ENCODE data around the gene LHCGR. TPM values are rescaled to one million over a fixed set of nuclear protein-coding genes. Genes with fewer than 3 reads are reported as not detected.

The LHCGR gene
- total RNA-seq, 4 donors from 2014 or later = 0.20 to 2.2 (median 1.5) TPM

GRCh38 chr2:48760826-48761225 lies 5.3 kb upstream of the LHCGR start:
- TF ChIP-seq, protein P1, sequence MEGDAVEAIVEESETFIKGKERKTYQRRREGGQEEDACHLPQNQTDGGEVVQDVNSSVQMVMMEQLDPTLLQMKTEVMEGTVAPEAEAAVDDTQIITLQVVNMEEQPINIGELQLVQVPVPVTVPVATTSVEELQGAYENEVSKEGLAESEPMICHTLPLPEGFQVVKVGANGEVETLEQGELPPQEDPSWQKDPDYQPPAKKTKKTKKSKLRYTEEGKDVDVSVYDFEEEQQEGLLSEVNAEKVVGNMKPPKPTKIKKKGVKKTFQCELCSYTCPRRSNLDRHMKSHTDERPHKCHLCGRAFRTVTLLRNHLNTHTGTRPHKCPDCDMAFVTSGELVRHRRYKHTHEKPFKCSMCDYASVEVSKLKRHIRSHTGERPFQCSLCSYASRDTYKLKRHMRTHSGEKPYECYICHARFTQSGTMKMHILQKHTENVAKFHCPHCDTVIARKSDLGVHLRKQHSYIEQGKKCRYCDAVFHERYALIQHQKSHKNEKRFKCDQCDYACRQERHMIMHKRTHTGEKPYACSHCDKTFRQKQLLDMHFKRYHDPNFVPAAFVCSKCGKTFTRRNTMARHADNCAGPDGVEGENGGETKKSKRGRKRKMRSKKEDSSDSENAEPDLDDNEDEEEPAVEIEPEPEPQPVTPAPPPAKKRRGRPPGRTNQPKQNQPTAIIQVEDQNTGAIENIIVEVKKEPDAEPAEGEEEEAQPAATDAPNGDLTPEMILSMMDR (IDR thresholded peaks at IDR 0.05) = no peak
- TF ChIP-seq POLR2AphosphoS5 (IDR thresholded peaks at IDR 0.05) (no peak), EP300 (IDR thresholded peaks at IDR 0.05) (no peak), POLR2A (IDR thresholded peaks at IDR 0.05) (no peak)
- ATAC-seq = no peak
- H3K36me3 ChIP-seq = no peaks in the 10 kb centered on the region
- H3K27ac ChIP-seq = no peak overlapping the region
- WGBS, 2 donors (ENCODE audit: low coverage in 1 of 2) = 57 to 64% methylated on average over 1 to 3 of the region's 3 CpGs
- H3K27me3 ChIP-seq = no peaks in the 10 kb centered on the region
- H3K9me3 ChIP-seq = peaks cover 0 to 12% (median 0%) of the 10 kb centered on the region in 3 donors
- peaks cover 0 to 1% (median 0%) of the 10 kb centered on the region in 3 donors for H3K4me1 ChIP-seq
- no peak overlapping the region for H3K4me3 ChIP-seq

DNA sequence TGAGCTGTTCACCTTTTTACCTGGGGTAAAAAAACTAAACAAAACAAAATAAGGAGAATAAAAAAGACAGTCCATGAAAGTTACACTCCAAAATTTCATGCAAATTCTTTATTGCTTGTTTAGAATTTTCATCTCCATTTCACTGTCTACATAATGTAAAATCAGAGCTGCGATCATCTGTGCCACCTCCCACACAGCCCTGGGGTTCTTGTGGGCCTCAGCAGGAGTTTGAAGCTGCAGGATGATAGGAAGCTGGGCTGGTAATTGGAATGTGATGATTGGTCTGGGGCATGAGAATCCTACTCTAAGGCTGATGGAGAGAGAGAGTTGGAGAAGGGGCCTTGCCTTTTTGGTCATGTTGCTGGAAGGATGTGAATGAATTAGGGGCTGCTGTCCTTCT lies 4.2 kb upstream of the LHCGR start:
- ATAC-seq = no peak
- TF ChIP-seq EP300 (IDR thresholded peaks at IDR 0.05) (no peak), POLR2AphosphoS5 (IDR thresholded peaks at IDR 0.05) (no peak), POLR2A (IDR thresholded peaks at IDR 0.05) (no peak)
- TF ChIP-seq, protein P1 (IDR thresholded peaks at IDR 0.05) = no peak
- H3K4me1 ChIP-seq = peaks cover 0 to 13% (median 7%) of the 10 kb centered on the region in 3 donors
- no peaks in the 10 kb centered on the region for H3K36me3 ChIP-seq
- no peak overlapping the region for H3K4me3 ChIP-seq
- no peak overlapping the region for H3K27ac ChIP-seq
- peaks cover 0 to 12% (median 0%) of the 10 kb centered on the region in 3 donors for H3K9me3 ChIP-seq
- 91% methylated on average over 1 of the region's 1 CpG; no CpG with 5 or more reads in 1 of the 2 donors for WGBS, 2 donors (ENCODE audit: low coverage in 1 of 2)
- H3K27me3 ChIP-seq = peaks cover 6% of the 10 kb centered on the region

DNA sequence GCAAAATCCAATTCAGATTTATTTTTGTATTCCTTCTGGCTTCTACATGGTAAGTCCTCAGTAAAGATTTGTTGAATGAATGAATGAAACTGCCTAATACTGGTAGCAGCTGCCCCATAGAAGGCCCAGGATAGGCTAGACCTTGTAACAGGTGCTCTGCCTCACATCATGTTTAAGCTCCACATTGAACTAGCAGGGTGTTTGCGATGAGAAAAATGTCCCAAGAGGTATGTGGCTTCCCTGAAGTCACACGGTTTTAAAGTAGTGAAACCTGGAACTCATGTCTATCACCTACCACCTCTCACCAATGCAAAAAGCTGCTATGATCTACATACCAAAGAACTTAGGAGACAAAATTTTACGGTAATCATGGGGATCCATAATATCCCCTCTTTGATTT lies 765 bp upstream of the LHCGR start:
- 54 to 63% methylated on average over 3 of the region's 3 CpGs for WGBS, 2 donors (ENCODE audit: low coverage in 1 of 2)
- no peaks in the 10 kb centered on the region for H3K36me3 ChIP-seq
- H3K27me3 ChIP-seq = peaks cover 6% of the 10 kb centered on the region
- no peak for ATAC-seq
- TF ChIP-seq POLR2A (IDR thresholded peaks at IDR 0.05) (no peak), EP300 (IDR thresholded peaks at IDR 0.05) (no peak), POLR2AphosphoS5 (IDR thresholded peaks at IDR 0.05) (no peak)
- TF ChIP-seq, protein P1 (IDR thresholded peaks at IDR 0.05) = no peak
- H3K9me3 ChIP-seq = no peaks in the 10 kb centered on the region
- no peak overlapping the region for H3K4me3 ChIP-seq
- peak overlapping the region in 1 of 4 donors; percentile 74 for H3K27ac ChIP-seq
- peaks cover 0 to 14% (median 7%) of the 10 kb centered on the region in 3 donors for H3K4me1 ChIP-seq

GRCh38 chr2:48754874-48755273 lies 650 bp downstream of the LHCGR start:
- ATAC-seq = peak; percentile 26
- TF ChIP-seq, protein P1 (IDR thresholded peaks at IDR 0.05) = no peak
- TF ChIP-seq POLR2A (IDR thresholded peaks at IDR 0.05) (no peak), EP300 (IDR thresholded peaks at IDR 0.05) (no peak), POLR2AphosphoS5 (IDR thresholded peaks at IDR 0.05) (no peak)
- Histone ChIP-seq H3K27me3 (peaks cover 6% of the 10 kb centered on the region), H3K27ac (peak overlapping the region in 2 of 4 donors; percentile 29 to 74), H3K4me3 (peak overlapping the region in 1 of 2 donors; percentile 49), H3K9me3 (no peaks in the 10 kb centered on the region), H3K4me1 (peaks cover 0 to 18% (median 7%) of the 10 kb centered on the region in 3 donors), H3K36me3 (no peaks in the 10 kb centered on the region)
- WGBS, 2 donors (ENCODE audit: low coverage in 1 of 2) = 67 to 74% methylated on average over 3 to 6 of the region's 10 CpGs

DNA sequence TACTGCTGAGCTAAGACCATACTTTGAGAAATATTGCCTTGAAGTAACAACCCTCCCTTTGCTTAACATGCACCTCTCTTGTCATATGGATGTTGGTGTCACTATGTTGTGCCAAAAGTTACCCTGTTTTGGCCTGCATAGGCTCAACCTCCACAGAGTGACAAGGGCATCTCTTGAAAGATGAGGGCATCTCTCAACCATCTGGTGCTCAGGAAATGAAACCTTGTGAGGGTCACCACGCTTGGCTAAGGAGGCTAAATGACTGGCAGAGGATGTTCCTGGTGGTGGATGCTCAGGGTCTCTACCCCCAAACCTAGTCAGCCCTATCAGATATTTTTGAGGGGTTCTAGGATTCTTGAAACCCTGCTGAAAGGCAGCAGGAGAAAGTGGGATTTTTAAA lies 2.3 kb downstream of the LHCGR start:
- Histone ChIP-seq H3K36me3 (no peaks in the 10 kb centered on the region), H3K4me1 (peaks cover 0 to 30% (median 7%) of the 10 kb centered on the region in 3 donors), H3K27ac (peak overlapping the region in 1 of 4 donors; percentile 5), H3K4me3 (no peak overlapping the region), H3K27me3 (peaks cover 6% of the 10 kb centered on the region), H3K9me3 (no peaks in the 10 kb centered on the region)
- 100% methylated on average over 1 of the region's 1 CpG; no CpG with 5 or more reads in 1 of the 2 donors for WGBS, 2 donors (ENCODE audit: low coverage in 1 of 2)
- no peak for TF ChIP-seq POLR2A (IDR thresholded peaks at IDR 0.05)
- no peak for TF ChIP-seq POLR2AphosphoS5 (IDR thresholded peaks at IDR 0.05)
- TF ChIP-seq, protein P1 (IDR thresholded peaks at IDR 0.05) = no peak
- no peak for TF ChIP-seq EP300 (IDR thresholded peaks at IDR 0.05)
- ATAC-seq = no peak

Measured in gastroesophageal sphincter (tissue), 4 donors.